GM23338 (cell line): Measurements from ENCODE around the gene FERMT3.

Source experiments
- CREB1 ChIP-seq: fragments of 250-450 bp; sonication (Bioruptor Pico); IDR thresholded peaks from 2 replicates; pipeline ENCODE4 v1.5.0; 2020; ENCODE audit warnings: low read depth, mild to moderate bottlenecking, moderate library complexity
- EZH2 ChIP-seq: fragments of 200-600 bp; sonication (generic); IDR thresholded peaks from one replicate; pipeline ENCODE4 v1.8.0; 2017; ENCODE audit warnings: antibody characterized with exemption, mild to moderate bottlenecking, low read depth; ENCODE audit not compliant: unreplicated experiment
- JUNB ChIP-seq: IDR thresholded peaks from one replicate; pipeline ENCODE4 v1.6.1; 2016; ENCODE audit warnings: antibody characterized with exemption; ENCODE audit not compliant: unreplicated experiment
- POLR2AphosphoS5 ChIP-seq: IDR thresholded peaks from 2 replicates; pipeline ENCODE4 v1.6.1; 2016; ENCODE audit warnings: antibody characterized with exemption, low read depth
- TF ChIP-seq, protein P1 (sequence below), 2 experiments: fragments of 200-600 bp in 1 of 2; sonication (generic) in 1 of 2; conservative IDR thresholded peaks; 2 replicates each; pipeline versions ENCODE4 v1.5.1 to v1.6.1; 2016 to 2017; ENCODE audit warnings: antibody characterized with exemption in 2 of 2, low read depth in 2 of 2, mild to moderate bottlenecking in 2 of 2, moderate library complexity in 1 of 2
- TF ChIP-seq, protein P2 (sequence below): IDR thresholded peaks from 2 replicates; pipeline ENCODE4 v1.6.1; 2016; ENCODE audit warnings: antibody characterized with exemption

DNA sequence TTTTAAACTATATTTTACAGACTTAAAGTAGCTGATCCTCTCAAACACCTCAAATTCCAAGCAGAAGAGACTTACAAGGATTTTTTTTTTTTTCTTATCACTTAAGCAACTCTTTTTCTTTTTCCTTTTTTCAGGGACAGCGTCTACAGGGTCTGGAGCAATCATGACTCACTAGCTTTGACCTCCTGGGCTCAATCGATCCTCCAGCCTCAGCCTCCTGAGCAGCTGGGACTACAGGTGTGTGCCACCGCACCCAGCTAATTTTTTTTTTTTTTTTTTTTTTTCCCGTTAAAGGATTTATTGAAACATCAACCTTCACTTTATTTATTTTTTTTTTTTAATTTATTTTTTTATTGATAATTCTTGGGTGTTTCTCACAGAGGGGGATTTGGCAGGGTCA is 36.1 kb upstream of the FERMT3 start:
- TF ChIP-seq, protein P1, sequence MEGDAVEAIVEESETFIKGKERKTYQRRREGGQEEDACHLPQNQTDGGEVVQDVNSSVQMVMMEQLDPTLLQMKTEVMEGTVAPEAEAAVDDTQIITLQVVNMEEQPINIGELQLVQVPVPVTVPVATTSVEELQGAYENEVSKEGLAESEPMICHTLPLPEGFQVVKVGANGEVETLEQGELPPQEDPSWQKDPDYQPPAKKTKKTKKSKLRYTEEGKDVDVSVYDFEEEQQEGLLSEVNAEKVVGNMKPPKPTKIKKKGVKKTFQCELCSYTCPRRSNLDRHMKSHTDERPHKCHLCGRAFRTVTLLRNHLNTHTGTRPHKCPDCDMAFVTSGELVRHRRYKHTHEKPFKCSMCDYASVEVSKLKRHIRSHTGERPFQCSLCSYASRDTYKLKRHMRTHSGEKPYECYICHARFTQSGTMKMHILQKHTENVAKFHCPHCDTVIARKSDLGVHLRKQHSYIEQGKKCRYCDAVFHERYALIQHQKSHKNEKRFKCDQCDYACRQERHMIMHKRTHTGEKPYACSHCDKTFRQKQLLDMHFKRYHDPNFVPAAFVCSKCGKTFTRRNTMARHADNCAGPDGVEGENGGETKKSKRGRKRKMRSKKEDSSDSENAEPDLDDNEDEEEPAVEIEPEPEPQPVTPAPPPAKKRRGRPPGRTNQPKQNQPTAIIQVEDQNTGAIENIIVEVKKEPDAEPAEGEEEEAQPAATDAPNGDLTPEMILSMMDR (conservative IDR thresholded peaks at IDR 0.05; ENCODE audit: low read depth in 2 of 2): no peak
- TF ChIP-seq, protein P2, sequence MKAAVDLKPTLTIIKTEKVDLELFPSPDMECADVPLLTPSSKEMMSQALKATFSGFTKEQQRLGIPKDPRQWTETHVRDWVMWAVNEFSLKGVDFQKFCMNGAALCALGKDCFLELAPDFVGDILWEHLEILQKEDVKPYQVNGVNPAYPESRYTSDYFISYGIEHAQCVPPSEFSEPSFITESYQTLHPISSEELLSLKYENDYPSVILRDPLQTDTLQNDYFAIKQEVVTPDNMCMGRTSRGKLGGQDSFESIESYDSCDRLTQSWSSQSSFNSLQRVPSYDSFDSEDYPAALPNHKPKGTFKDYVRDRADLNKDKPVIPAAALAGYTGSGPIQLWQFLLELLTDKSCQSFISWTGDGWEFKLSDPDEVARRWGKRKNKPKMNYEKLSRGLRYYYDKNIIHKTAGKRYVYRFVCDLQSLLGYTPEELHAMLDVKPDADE: no peak
- no peak for TF ChIP-seq CREB1 (CRISPR knock-in tag)
- no peak for TF ChIP-seq EZH2
- TF ChIP-seq JUNB: no peak
- no peak for TF ChIP-seq POLR2AphosphoS5
